Dendritic cell treated with granulocyte-macrophage colony-stimulating factor and Interleukin-4, amounts not matched to agents 40 ng/mL and 50 ng/mL, for 4 days (primary cell): Measurements from ENCODE around the gene MAGOHB.

Experiments
- H3K27ac Mint-ChIP-seq: one replicate; pipeline ENCODE4 v1.8.0; 2022; ENCODE audit warnings: mild to moderate bottlenecking, mixed read lengths
- H3K27me3 Mint-ChIP-seq: one replicate; pipeline ENCODE4 v1.8.0; 2022; ENCODE audit warnings: mild to moderate bottlenecking, mixed read lengths
- H3K36me3 Mint-ChIP-seq: one replicate; pipeline ENCODE4 v1.8.0; 2022; ENCODE audit warnings: low read depth, mixed read lengths
- H3K4me1 Mint-ChIP-seq: one replicate; pipeline ENCODE4 v1.8.0; 2022; ENCODE audit warnings: low read depth, mixed read lengths
- H3K4me3 Mint-ChIP-seq: one replicate; pipeline ENCODE4 v1.8.0; 2022; ENCODE audit warnings: mild to moderate bottlenecking, moderate library complexity, mixed read lengths
- H3K9me3 Mint-ChIP-seq: one replicate; pipeline ENCODE4 v1.8.0; 2022; ENCODE audit warnings: mixed read lengths
- intact Hi-C: fragments of 100-400 bp; cut with micrococcal nuclease; formaldehyde crosslinking; loops from one replicate; pipeline ENCODE4 v1.15.0; 2022

Gene MAGOHB

GRCh38 chr12:10558301-10558700 lies 55.1 kb downstream of the MAGOHB start:
- no peaks in the 10 kb centered on the region for H3K9me3 Mint-ChIP-seq
- H3K27ac Mint-ChIP-seq, result no peak overlapping the region
- H3K27me3 Mint-ChIP-seq, result no peaks in the 10 kb centered on the region
- intact Hi-C loops, result no loop called here
- H3K4me3 Mint-ChIP-seq, result no peak overlapping the region
- H3K36me3 Mint-ChIP-seq, result no peaks in the 10 kb centered on the region
- H3K4me1 Mint-ChIP-seq, result no peaks in the 10 kb centered on the region

- Mint-ChIP-seq H3K9me3 (no peaks in the 10 kb centered on the region), H3K4me1 (no peaks in the 10 kb centered on the region), H3K27me3 (no peaks in the 10 kb centered on the region), H3K36me3 (no peaks in the 10 kb centered on the region), H3K27ac (no peak overlapping the region), H3K4me3 (no peak overlapping the region)
- intact Hi-C loops, result no loop called here
Measured at GRCh38 chr12:10557766-10558165, 55.6 kb downstream of the MAGOHB start.

- H3K27ac Mint-ChIP-seq, result no peak overlapping the region
- no peaks in the 10 kb centered on the region for H3K27me3 Mint-ChIP-seq
- H3K36me3 Mint-ChIP-seq, result no peaks in the 10 kb centered on the region
- no peaks in the 10 kb centered on the region for H3K9me3 Mint-ChIP-seq
- H3K4me3 Mint-ChIP-seq, result no peak overlapping the region
- intact Hi-C loops, result no loop called here
- H3K4me1 Mint-ChIP-seq, result no peaks in the 10 kb centered on the region
Measured at GRCh38 chr12:10557329-10557728, 56.1 kb downstream of the MAGOHB start.

- Mint-ChIP-seq H3K4me1 (no peaks in the 10 kb centered on the region), H3K36me3 (no peaks in the 10 kb centered on the region), H3K27me3 (no peaks in the 10 kb centered on the region), H3K4me3 (no peak overlapping the region), H3K9me3 (no peaks in the 10 kb centered on the region), H3K27ac (no peak overlapping the region)
- intact Hi-C loops, result no loop called here
Measured at GRCh38 chr12:10554756-10555481, 58.5 kb downstream of the MAGOHB start.

GRCh38 chr12:10554228-10554755 lies 59.1 kb downstream of the MAGOHB start:
- intact Hi-C loops, result no loop called here
- Mint-ChIP-seq H3K4me3 (no peak overlapping the region), H3K27me3 (no peaks in the 10 kb centered on the region), H3K36me3 (no peaks in the 10 kb centered on the region), H3K9me3 (no peaks in the 10 kb centered on the region), H3K4me1 (no peaks in the 10 kb centered on the region), H3K27ac (no peak overlapping the region)
